Measurements from ENCODE around the gene S1PR1.

S1PR1 gene

DNA sequence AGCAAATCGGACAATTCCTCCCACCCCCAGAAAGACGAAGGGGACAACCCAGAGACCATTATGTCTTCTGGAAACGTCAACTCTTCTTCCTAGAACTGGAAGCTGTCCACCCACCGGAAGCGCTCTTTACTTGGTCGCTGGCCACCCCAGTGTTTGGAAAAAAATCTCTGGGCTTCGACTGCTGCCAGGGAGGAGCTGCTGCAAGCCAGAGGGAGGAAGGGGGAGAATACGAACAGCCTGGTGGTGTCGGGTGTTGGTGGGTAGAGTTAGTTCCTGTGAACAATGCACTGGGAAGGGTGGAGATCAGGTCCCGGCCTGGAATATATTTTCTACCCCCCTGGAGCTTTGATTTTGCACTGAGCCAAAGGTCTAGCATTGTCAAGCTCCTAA is 3.2 kb downstream of the S1PR1 start:
- DNase-seq (ENCODE audit: extremely low spot score) = no peak
- ChIA-PET CTCF (interaction anchor here (0.7 to 1.8 kb wide), 5 partner anchors 11 to 95 kb away, joined by 3 to 18 read pairs (median 3); no protein-coding TSS in a partner anchor), POLR2A (no interaction called here)
- TF ChIP-seq, protein P1, sequence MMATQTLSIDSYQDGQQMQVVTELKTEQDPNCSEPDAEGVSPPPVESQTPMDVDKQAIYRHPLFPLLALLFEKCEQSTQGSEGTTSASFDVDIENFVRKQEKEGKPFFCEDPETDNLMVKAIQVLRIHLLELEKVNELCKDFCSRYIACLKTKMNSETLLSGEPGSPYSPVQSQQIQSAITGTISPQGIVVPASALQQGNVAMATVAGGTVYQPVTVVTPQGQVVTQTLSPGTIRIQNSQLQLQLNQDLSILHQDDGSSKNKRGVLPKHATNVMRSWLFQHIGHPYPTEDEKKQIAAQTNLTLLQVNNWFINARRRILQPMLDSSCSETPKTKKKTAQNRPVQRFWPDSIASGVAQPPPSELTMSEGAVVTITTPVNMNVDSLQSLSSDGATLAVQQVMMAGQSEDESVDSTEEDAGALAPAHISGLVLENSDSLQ (IDR thresholded peaks at IDR 0.05) = no peak
- TF ChIP-seq HDGF (IDR thresholded peaks at IDR 0.05; ENCODE audit: borderline replicate concordance) (no peak), ELF4 (IDR thresholded peaks at IDR 0.05) (no peak), SUZ12 (IDR thresholded peaks at IDR 0.05) (no peak), BHLHE40 (IDR thresholded peaks at IDR 0.05; ENCODE audit: borderline replicate concordance) (no peak), NFRKB (IDR thresholded peaks at IDR 0.05) (no peak), FOXK2 (IDR thresholded peaks at IDR 0.05) (no peak), FOXA1 (IDR thresholded peaks at IDR 0.05) (no peak), TARDBP (IDR thresholded peaks at IDR 0.05) (no peak), SP1 (IDR thresholded peaks at IDR 0.05) (no peak), LEF1 (IDR thresholded peaks at IDR 0.05; ENCODE audit: borderline replicate concordance) (no peak), ARNT (IDR thresholded peaks at IDR 0.05) (no peak), FOXM1 (IDR thresholded peaks at IDR 0.05; ENCODE audit: borderline replicate concordance) (no peak), L3MBTL2 (conservative IDR thresholded peaks at IDR 0.05) (no peak), ZNF384 (IDR thresholded peaks at IDR 0.05) (no peak), CTBP1 (IDR thresholded peaks at IDR 0.05; ENCODE audit: borderline replicate concordance) (no peak)

DNA sequence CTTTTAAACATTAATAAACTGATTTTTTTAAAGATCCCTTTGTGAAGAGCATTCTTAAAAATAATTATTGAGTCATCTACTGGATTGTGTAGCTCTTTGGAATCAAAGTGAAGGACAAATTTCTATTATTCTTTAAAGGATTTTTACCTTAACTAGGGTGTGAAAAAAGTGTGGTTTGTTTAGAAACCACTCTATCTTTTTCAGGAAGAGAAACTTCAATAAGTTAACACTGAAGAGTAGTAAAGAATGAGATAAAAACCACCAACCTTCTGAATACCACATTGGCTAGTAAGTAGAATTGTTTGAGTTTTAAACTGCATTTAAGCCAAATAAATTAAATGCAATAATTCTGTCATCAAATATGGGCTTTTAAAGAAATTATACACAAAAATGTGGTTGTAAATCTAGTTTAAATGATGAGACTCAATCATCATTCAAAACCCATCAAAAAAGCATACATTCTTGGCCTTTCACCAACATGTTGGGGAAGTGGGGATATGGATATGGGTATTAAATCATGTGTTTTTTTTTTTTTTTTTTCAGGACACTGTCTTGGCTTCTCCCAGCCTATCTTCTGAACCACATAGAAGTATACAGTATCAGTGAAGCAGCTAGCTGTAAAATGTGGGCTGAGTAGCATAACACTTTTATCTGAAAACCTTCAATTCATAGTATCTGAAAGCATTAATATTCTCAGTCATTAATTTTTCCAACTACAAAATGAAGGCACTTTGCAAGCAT is 4.8 kb downstream of the S1PR1 start:
- CTCF ChIA-PET = interaction anchor here (1.8 kb wide), 1 partner anchor 47 kb away, joined by 5 read pairs; no protein-coding TSS in a partner anchor
- DNase-seq (ENCODE audit: extremely low spot score) = no peak
- TF ChIP-seq, protein P1 (IDR thresholded peaks at IDR 0.05) = peak; percentile 27; the same call in 1 of the 2 replicates
- TF ChIP-seq SP1 (IDR thresholded peaks at IDR 0.05) = no peak
- POLR2A ChIA-PET = no interaction called here

DNA sequence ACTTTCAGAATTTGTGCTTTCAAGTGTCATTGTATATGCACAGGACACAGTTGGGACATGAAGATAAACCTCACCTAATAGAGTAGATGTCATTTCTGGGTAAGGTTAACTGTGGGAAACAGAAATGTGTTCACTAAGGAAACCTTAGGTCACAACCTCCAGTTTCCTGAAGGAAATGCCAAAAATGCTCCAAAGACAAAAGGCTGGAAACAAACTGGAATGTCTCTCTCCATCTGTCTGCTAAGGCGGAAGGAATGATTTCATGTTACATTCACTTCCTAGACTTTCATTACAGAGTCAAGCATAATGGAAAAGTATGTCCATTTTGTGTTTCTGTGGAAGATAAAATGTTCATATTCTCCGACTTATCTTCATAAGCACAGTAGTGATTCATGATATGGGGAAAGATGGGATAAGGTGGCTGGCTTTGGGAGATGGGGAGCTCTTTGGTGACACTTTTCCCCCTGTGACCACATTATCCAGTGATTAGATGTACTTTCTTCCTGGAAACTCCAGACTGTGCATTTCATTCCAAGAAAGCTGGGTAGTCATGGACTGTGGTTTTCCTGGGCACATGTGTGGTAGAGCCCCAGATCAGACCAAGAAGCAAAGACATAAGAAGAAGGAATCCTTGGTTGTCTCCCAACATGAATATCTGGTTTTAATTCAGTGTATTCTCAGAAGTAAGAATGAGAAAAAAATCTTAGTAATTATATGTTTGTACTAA is 5.7 kb downstream of the S1PR1 start:
- ChIA-PET CTCF (no interaction called here), POLR2A (no interaction called here)
- TF ChIP-seq SP1 (IDR thresholded peaks at IDR 0.05) = no peak
- TF ChIP-seq TARDBP (IDR thresholded peaks at IDR 0.05) = no peak
- TF ChIP-seq ARNT (IDR thresholded peaks at IDR 0.05) = no peak
- TF ChIP-seq ZNF384 (IDR thresholded peaks at IDR 0.05) = no peak
- no peak for TF ChIP-seq NFRKB (IDR thresholded peaks at IDR 0.05)
- TF ChIP-seq ELF4 (IDR thresholded peaks at IDR 0.05) = no peak
- TF ChIP-seq FOXA1 (IDR thresholded peaks at IDR 0.05) = no peak
- TF ChIP-seq L3MBTL2 (conservative IDR thresholded peaks at IDR 0.05) = no peak
- TF ChIP-seq FOXM1 (IDR thresholded peaks at IDR 0.05; ENCODE audit: borderline replicate concordance) = no peak
- TF ChIP-seq, protein P1 (IDR thresholded peaks at IDR 0.05) = no peak
- no peak for TF ChIP-seq LEF1 (IDR thresholded peaks at IDR 0.05; ENCODE audit: borderline replicate concordance)
- no peak for DNase-seq (ENCODE audit: extremely low spot score)

DNA sequence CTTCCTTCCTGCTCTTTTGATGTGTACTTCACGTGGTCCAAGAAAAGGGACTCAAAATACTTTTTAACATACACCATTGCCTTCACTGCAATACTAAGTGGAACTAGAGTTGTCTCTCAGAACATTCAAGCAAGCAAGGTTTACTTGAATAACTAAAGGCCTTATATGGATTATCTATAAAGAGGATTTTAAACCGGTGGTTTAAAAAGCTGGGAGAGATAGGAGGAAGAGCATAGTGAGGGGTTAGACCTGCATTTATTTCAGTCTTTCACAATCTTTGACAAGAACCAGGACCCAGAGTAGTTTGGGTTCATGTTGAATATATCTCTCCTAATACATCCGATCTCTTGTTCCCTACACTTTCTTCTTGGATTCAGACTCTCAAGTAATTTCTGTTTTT is 6.9 kb downstream of the S1PR1 start:
- POLR2A ChIA-PET = no interaction called here
- DNase-seq (ENCODE audit: extremely low spot score) = no peak
- CTCF ChIA-PET = no interaction called here
- TF ChIP-seq FOXK2 (IDR thresholded peaks at IDR 0.05) = no peak
- TF ChIP-seq HDGF (IDR thresholded peaks at IDR 0.05; ENCODE audit: borderline replicate concordance) = no peak
- TF ChIP-seq TARDBP (IDR thresholded peaks at IDR 0.05) = no peak
- TF ChIP-seq ZNF384 (IDR thresholded peaks at IDR 0.05) = no peak
- TF ChIP-seq FOXM1 (IDR thresholded peaks at IDR 0.05; ENCODE audit: borderline replicate concordance) = no peak
- no peak for TF ChIP-seq CTBP1 (IDR thresholded peaks at IDR 0.05; ENCODE audit: borderline replicate concordance)
- no peak for TF ChIP-seq NFRKB (IDR thresholded peaks at IDR 0.05)
- no peak for TF ChIP-seq L3MBTL2 (conservative IDR thresholded peaks at IDR 0.05)
- TF ChIP-seq ELF4 (IDR thresholded peaks at IDR 0.05) = no peak
- no peak for TF ChIP-seq SUZ12 (IDR thresholded peaks at IDR 0.05)
- no peak for TF ChIP-seq ARNT (IDR thresholded peaks at IDR 0.05)
- no peak for TF ChIP-seq SP1 (IDR thresholded peaks at IDR 0.05)
- TF ChIP-seq LEF1 (IDR thresholded peaks at IDR 0.05; ENCODE audit: borderline replicate concordance) = no peak
- TF ChIP-seq FOXA1 (IDR thresholded peaks at IDR 0.05) = no peak
- TF ChIP-seq, protein P1 (IDR thresholded peaks at IDR 0.05) = no peak
- no peak for TF ChIP-seq BHLHE40 (IDR thresholded peaks at IDR 0.05; ENCODE audit: borderline replicate concordance)

DNA sequence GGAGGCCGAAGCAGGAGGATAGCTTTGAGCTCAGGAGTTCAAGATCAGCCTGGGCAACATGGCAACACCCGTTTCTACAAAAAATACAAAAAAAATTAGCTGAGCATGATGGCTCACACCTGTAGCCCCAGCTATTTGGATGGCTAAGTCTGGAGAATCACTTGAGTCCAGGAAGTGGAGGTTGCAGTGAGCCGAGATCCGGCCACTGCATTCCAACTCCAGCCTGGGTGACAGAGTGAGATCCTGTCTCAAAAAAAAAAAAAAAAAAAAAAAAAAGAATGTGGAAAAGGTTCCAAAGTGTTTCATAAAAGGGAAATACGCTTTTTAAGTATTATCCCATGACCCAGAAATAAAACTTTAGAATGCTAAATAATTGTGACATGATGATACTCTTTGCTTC is 8.0 kb downstream of the S1PR1 start:
- DNase-seq (ENCODE audit: extremely low spot score) = no peak
- CTCF ChIA-PET = interaction anchor here (2.0 kb wide), 1 partner anchor 43 kb away, joined by 9 read pairs; no protein-coding TSS in a partner anchor
- peak; percentile 29; the same call in 1 of the 2 replicates for TF ChIP-seq ZNF384 (IDR thresholded peaks at IDR 0.05)
- TF ChIP-seq L3MBTL2 (conservative IDR thresholded peaks at IDR 0.05) = no peak
- no peak for TF ChIP-seq ELF4 (IDR thresholded peaks at IDR 0.05)
- no peak for TF ChIP-seq NFRKB (IDR thresholded peaks at IDR 0.05)
- POLR2A ChIA-PET = no interaction called here

Measured in HEK293T (cell line).